HEK293T (cell line): ENCODE results near the gene OSTF1.

Experiments
- CTBP1 ChIP-seq: fragments of 450-650 bp; IDR thresholded peaks from 2 replicates; pipeline ENCODE4 v1.6.1; 2016; ENCODE audit warnings: borderline replicate concordance
- ELF4 ChIP-seq: fragments of 450-650 bp; IDR thresholded peaks from 2 replicates; pipeline ENCODE4 v1.6.1; 2017; ENCODE audit warnings: antibody characterized with exemption
- FOXK2 ChIP-seq: fragments of 450-650 bp; IDR thresholded peaks from 2 replicates; pipeline ENCODE4 v1.6.1; 2016; ENCODE audit warnings: mild to moderate bottlenecking
- FOXM1 ChIP-seq: fragments of 450-650 bp; IDR thresholded peaks from 2 replicates; pipeline ENCODE4 v1.6.1; 2017; ENCODE audit warnings: mild to moderate bottlenecking, borderline replicate concordance
- LEF1 ChIP-seq: fragments of 450-650 bp; IDR thresholded peaks from 2 replicates; pipeline ENCODE4 v1.6.1; 2017; ENCODE audit warnings: mild to moderate bottlenecking, borderline replicate concordance
- NFRKB ChIP-seq: fragments of 450-650 bp; IDR thresholded peaks from 2 replicates; pipeline ENCODE4 v1.6.1; 2016; ENCODE audit warnings: mild to moderate bottlenecking, moderate library complexity
- SP1 ChIP-seq: fragments of 450-650 bp; IDR thresholded peaks from 2 replicates; pipeline ENCODE4 v1.6.1; 2017
- TARDBP ChIP-seq: fragments of 450-650 bp; IDR thresholded peaks from 2 replicates; pipeline ENCODE4 v1.6.1; 2016

GRCh38 chr9:75090579-75090978 is 2.3 kb downstream of the OSTF1 start:
- TF ChIP-seq SP1 (no peak), NFRKB (no peak), FOXM1 (no peak), CTBP1 (no peak), ELF4 (no peak), LEF1 (no peak), FOXK2 (no peak), TARDBP (no peak)
